WTC11 (cell line): ENCODE data around the gene HIF3A.

ENCODE experiments used
- ATF1 ChIP-seq: sonication (generic); formaldehyde crosslinking; IDR thresholded peaks from 2 replicates; pipeline ENCODE4 v1.8.1; 2023; ENCODE audit warnings: mild to moderate bottlenecking, moderate library complexity, missing genetic modification reagents
- CREB1 ChIP-seq: sonication (generic); formaldehyde crosslinking; IDR thresholded peaks from 2 replicates; pipeline ENCODE4 v1.8.0; 2023; ENCODE audit warnings: mild to moderate bottlenecking, missing genetic modification reagents
- KAT7 ChIP-seq: sonication (generic); formaldehyde crosslinking; IDR thresholded peaks from 2 replicates; pipeline ENCODE4 v1.8.1; 2023; ENCODE audit warnings: missing genetic modification reagents, mild to moderate bottlenecking, borderline replicate concordance
- MXD4 ChIP-seq: fragments of 250-450 bp; sonication (Bioruptor Pico); IDR thresholded peaks from 2 replicates; pipeline ENCODE4 v1.8.0; 2021; ENCODE audit warnings: mild to moderate bottlenecking, moderate library complexity, borderline replicate concordance
- TF ChIP-seq, protein P1 (sequence below): fragments of 200-600 bp; IDR thresholded peaks from 2 replicates; pipeline ENCODE4 v1.8.0; 2022; ENCODE audit warnings: antibody characterized with exemption
- TF ChIP-seq, protein P2 (sequence below): sonication (generic); formaldehyde crosslinking; IDR thresholded peaks from 2 replicates; pipeline ENCODE4 v1.8.1; 2023; ENCODE audit warnings: mild to moderate bottlenecking, missing genetic modification reagents
- TF ChIP-seq, protein P3 (sequence below): sonication (generic); formaldehyde crosslinking; IDR thresholded peaks from 2 replicates; pipeline ENCODE4 v1.8.0; 2022; ENCODE audit warnings: mild to moderate bottlenecking, missing genetic modification reagents
- TF ChIP-seq, protein P4 (sequence below): sonication (generic); formaldehyde crosslinking; IDR thresholded peaks from 2 replicates; pipeline ENCODE4 v1.8.1; 2022; ENCODE audit warnings: low read depth, mild to moderate bottlenecking, moderate library complexity, missing genetic modification reagents, borderline replicate concordance
- TF ChIP-seq, protein P5 (sequence below): sonication (generic); formaldehyde crosslinking; IDR thresholded peaks from 2 replicates; pipeline ENCODE4 v1.8.0; 2022; ENCODE audit warnings: mild to moderate bottlenecking, missing genetic modification reagents
- TF ChIP-seq, protein P6 (sequence below): sonication (generic); formaldehyde crosslinking; IDR thresholded peaks from 2 replicates; pipeline ENCODE4 v1.8.0; 2022; ENCODE audit warnings: mild to moderate bottlenecking, missing genetic modification reagents
- TF ChIP-seq, protein P7 (sequence below): sonication (generic); formaldehyde crosslinking; IDR thresholded peaks from 2 replicates; pipeline ENCODE4 v1.8.1; 2023; ENCODE audit warnings: mild to moderate bottlenecking, missing genetic modification reagents, moderate library complexity

DNA sequence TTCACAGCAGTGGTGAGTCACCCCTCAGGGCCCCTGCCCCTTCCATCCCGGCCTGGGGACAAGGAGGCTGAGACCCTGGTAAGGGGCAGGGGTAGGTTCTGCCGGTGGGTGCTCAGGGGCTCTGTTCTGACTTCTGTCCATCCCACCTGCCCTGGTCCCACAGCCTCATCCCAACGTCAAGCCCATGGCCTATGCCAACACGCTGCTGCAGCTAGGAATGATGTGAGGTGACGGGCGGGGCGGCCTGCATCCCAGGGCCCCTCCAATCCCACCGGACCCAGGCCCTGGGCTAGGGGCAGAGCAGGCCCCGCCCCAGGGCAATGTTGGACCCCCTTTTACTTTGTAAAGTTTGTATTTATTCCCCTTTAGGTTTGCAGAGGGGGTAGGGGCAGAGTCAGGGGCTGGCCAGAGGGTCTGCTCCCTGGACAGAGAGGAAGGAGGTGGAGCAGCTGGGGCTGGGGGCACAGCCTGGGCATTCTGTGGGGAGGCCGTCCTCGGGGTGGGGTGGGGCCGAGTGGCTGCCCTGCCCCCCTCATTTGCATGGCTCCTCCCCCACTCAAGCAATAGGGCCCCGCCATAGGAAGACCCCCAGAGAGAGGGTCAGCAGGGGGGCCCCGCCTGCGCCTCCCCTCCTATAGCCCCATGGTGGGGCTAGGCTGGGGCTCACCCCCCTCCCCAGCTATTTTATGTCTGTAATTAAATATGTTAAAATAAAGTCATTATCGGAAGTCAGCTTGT is 93.4 kb downstream of the HIF3A start:
- TF ChIP-seq, protein P1, sequence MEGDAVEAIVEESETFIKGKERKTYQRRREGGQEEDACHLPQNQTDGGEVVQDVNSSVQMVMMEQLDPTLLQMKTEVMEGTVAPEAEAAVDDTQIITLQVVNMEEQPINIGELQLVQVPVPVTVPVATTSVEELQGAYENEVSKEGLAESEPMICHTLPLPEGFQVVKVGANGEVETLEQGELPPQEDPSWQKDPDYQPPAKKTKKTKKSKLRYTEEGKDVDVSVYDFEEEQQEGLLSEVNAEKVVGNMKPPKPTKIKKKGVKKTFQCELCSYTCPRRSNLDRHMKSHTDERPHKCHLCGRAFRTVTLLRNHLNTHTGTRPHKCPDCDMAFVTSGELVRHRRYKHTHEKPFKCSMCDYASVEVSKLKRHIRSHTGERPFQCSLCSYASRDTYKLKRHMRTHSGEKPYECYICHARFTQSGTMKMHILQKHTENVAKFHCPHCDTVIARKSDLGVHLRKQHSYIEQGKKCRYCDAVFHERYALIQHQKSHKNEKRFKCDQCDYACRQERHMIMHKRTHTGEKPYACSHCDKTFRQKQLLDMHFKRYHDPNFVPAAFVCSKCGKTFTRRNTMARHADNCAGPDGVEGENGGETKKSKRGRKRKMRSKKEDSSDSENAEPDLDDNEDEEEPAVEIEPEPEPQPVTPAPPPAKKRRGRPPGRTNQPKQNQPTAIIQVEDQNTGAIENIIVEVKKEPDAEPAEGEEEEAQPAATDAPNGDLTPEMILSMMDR: no peak
- TF ChIP-seq, protein P2, sequence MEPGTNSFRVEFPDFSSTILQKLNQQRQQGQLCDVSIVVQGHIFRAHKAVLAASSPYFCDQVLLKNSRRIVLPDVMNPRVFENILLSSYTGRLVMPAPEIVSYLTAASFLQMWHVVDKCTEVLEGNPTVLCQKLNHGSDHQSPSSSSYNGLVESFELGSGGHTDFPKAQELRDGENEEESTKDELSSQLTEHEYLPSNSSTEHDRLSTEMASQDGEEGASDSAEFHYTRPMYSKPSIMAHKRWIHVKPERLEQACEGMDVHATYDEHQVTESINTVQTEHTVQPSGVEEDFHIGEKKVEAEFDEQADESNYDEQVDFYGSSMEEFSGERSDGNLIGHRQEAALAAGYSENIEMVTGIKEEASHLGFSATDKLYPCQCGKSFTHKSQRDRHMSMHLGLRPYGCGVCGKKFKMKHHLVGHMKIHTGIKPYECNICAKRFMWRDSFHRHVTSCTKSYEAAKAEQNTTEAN (CRISPR knock-in tag): no peak
- TF ChIP-seq, protein P3, sequence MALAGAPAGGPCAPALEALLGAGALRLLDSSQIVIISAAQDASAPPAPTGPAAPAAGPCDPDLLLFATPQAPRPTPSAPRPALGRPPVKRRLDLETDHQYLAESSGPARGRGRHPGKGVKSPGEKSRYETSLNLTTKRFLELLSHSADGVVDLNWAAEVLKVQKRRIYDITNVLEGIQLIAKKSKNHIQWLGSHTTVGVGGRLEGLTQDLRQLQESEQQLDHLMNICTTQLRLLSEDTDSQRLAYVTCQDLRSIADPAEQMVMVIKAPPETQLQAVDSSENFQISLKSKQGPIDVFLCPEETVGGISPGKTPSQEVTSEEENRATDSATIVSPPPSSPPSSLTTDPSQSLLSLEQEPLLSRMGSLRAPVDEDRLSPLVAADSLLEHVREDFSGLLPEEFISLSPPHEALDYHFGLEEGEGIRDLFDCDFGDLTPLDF (CRISPR knock-in tag): no peak
- TF ChIP-seq, protein P4, sequence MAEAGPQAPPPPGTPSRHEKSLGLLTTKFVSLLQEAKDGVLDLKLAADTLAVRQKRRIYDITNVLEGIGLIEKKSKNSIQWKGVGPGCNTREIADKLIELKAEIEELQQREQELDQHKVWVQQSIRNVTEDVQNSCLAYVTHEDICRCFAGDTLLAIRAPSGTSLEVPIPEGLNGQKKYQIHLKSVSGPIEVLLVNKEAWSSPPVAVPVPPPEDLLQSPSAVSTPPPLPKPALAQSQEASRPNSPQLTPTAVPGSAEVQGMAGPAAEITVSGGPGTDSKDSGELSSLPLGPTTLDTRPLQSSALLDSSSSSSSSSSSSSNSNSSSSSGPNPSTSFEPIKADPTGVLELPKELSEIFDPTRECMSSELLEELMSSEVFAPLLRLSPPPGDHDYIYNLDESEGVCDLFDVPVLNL (CRISPR knock-in tag): no peak
- TF ChIP-seq MXD4 (CRISPR knock-in tag): no peak
- TF ChIP-seq CREB1 (CRISPR knock-in tag): no peak
- TF ChIP-seq KAT7: no peak
- TF ChIP-seq, protein P5, sequence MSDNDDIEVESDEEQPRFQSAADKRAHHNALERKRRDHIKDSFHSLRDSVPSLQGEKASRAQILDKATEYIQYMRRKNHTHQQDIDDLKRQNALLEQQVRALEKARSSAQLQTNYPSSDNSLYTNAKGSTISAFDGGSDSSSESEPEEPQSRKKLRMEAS (CRISPR knock-in tag): no peak
- TF ChIP-seq, protein P6, sequence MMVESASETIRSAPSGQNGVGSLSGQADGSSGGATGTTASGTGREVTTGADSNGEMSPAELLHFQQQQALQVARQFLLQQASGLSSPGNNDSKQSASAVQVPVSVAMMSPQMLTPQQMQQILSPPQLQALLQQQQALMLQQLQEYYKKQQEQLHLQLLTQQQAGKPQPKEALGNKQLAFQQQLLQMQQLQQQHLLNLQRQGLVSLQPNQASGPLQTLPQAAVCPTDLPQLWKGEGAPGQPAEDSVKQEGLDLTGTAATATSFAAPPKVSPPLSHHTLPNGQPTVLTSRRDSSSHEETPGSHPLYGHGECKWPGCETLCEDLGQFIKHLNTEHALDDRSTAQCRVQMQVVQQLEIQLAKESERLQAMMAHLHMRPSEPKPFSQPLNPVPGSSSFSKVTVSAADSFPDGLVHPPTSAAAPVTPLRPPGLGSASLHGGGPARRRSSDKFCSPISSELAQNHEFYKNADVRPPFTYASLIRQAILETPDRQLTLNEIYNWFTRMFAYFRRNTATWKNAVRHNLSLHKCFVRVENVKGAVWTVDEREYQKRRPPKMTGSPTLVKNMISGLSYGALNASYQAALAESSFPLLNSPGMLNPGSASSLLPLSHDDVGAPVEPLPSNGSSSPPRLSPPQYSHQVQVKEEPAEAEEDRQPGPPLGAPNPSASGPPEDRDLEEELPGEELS (CRISPR knock-in tag): no peak
- TF ChIP-seq ATF1 (CRISPR knock-in tag): no peak
- TF ChIP-seq, protein P7, sequence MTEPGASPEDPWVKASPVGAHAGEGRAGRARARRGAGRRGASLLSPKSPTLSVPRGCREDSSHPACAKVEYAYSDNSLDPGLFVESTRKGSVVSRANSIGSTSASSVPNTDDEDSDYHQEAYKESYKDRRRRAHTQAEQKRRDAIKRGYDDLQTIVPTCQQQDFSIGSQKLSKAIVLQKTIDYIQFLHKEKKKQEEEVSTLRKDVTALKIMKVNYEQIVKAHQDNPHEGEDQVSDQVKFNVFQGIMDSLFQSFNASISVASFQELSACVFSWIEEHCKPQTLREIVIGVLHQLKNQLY (CRISPR knock-in tag): no peak
